ENCODE measurements around the gene TRIM62.

DNA sequence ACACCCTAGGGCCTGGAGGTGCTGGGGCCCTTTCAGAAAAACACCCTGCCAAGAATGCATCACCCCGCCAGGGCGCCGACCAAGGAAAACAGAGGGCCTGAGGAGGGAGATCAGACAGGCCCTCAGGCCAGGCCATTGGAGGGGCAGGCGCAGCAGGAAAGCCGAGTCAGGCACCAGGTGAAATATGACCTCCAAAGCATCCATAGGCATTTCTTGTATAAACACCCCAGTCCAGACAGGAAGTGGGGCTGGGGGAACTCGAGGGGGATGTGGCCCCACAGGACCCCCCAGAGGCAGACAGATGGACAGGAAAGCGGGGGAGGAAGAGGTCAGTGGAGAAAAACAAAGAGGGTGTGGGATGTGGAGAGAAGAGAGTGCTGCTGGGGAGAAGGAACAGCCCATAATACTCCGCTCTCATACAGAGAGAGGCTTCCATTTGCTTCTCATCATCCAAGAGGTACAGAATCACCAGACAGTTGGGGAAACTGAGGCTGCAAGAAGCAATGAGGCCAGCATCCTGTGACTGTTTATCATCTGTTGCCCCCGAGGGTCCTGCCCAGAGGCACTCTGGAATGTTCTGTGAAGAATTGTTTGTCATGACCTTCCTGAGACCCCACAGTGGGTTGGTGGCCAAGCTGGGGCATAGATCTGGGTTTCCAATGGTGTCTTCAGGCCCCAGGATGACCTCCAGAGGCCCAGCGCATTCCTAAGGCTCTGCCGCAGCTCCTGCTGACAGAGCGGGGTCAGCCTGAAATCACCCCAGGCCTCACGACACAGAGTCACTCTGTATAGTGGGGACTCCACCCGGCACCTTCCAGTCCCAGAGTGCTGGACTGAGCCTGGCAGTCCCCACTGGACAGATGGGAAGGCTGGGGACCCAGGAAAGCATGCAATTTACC, 18.0 kb downstream of the TRIM62 start:
- TF ChIP-seq EZH2 (IDR thresholded peaks at IDR 0.05; ENCODE audit: low read depth, unreplicated experiment) (no peak), CREB1 (CRISPR knock-in tag; IDR thresholded peaks at IDR 0.05; ENCODE audit: low read depth) (no peak), JUNB (IDR thresholded peaks at IDR 0.05; ENCODE audit: unreplicated experiment) (no peak), POLR2AphosphoS5 (IDR thresholded peaks at IDR 0.05; ENCODE audit: low read depth) (no peak)
- TF ChIP-seq, protein P1, sequence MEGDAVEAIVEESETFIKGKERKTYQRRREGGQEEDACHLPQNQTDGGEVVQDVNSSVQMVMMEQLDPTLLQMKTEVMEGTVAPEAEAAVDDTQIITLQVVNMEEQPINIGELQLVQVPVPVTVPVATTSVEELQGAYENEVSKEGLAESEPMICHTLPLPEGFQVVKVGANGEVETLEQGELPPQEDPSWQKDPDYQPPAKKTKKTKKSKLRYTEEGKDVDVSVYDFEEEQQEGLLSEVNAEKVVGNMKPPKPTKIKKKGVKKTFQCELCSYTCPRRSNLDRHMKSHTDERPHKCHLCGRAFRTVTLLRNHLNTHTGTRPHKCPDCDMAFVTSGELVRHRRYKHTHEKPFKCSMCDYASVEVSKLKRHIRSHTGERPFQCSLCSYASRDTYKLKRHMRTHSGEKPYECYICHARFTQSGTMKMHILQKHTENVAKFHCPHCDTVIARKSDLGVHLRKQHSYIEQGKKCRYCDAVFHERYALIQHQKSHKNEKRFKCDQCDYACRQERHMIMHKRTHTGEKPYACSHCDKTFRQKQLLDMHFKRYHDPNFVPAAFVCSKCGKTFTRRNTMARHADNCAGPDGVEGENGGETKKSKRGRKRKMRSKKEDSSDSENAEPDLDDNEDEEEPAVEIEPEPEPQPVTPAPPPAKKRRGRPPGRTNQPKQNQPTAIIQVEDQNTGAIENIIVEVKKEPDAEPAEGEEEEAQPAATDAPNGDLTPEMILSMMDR (conservative IDR thresholded peaks at IDR 0.05; ENCODE audit: low read depth in 2 of 2) = no peak
- TF ChIP-seq, protein P2, sequence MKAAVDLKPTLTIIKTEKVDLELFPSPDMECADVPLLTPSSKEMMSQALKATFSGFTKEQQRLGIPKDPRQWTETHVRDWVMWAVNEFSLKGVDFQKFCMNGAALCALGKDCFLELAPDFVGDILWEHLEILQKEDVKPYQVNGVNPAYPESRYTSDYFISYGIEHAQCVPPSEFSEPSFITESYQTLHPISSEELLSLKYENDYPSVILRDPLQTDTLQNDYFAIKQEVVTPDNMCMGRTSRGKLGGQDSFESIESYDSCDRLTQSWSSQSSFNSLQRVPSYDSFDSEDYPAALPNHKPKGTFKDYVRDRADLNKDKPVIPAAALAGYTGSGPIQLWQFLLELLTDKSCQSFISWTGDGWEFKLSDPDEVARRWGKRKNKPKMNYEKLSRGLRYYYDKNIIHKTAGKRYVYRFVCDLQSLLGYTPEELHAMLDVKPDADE (IDR thresholded peaks at IDR 0.05) = peak; percentile 68; the same call in 1 of the 2 replicates
- TF ChIP-seq, protein P3, sequence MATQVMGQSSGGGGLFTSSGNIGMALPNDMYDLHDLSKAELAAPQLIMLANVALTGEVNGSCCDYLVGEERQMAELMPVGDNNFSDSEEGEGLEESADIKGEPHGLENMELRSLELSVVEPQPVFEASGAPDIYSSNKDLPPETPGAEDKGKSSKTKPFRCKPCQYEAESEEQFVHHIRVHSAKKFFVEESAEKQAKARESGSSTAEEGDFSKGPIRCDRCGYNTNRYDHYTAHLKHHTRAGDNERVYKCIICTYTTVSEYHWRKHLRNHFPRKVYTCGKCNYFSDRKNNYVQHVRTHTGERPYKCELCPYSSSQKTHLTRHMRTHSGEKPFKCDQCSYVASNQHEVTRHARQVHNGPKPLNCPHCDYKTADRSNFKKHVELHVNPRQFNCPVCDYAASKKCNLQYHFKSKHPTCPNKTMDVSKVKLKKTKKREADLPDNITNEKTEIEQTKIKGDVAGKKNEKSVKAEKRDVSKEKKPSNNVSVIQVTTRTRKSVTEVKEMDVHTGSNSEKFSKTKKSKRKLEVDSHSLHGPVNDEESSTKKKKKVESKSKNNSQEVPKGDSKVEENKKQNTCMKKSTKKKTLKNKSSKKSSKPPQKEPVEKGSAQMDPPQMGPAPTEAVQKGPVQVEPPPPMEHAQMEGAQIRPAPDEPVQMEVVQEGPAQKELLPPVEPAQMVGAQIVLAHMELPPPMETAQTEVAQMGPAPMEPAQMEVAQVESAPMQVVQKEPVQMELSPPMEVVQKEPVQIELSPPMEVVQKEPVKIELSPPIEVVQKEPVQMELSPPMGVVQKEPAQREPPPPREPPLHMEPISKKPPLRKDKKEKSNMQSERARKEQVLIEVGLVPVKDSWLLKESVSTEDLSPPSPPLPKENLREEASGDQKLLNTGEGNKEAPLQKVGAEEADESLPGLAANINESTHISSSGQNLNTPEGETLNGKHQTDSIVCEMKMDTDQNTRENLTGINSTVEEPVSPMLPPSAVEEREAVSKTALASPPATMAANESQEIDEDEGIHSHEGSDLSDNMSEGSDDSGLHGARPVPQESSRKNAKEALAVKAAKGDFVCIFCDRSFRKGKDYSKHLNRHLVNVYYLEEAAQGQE (IDR thresholded peaks at IDR 0.05; ENCODE audit: unreplicated experiment) = no peak

Data from GM23338 (cell line).